ENCODE data around the gene ESF1. TPM values are rescaled to one million over a fixed set of nuclear protein-coding genes. Genes with fewer than 3 reads are reported as not detected.

The ESF1 gene
- total and polyA plus RNA-seq, 9 of the 15 experiments (the other 6 are each of a cell fraction or from before 2014, with no cell fraction given), result 7.0 to 30.4 (median 18.6) TPM

- in situ Hi-C loops (cut with MboI) (no loop called here), intact Hi-C loops (cut with micrococcal nuclease) (no loop called here)
- Histone ChIP-seq H3K79me2 (ENCODE audit: control insufficient read depth, insufficient read depth, low read length) (no peaks in the 10 kb centered on the region), H3K27ac (ENCODE audit: extremely low read depth, low read depth, low read length) (no peak overlapping the region), H3K9ac (ENCODE audit: insufficient read depth in 1 of 2, low read depth in 2 of 2, low read length in 2 of 2) (no peak overlapping the region), H3K4me1 (replicated peaks in 1 of 2; ENCODE audit: control insufficient read depth in 2 of 2, insufficient read depth in 2 of 2, low read length in 2 of 2) (no peaks in the 10 kb centered on the region; a peak in 1 of 5 replicates), H3K4me2 (ENCODE audit: insufficient read depth, low read length) (no peak overlapping the region), H2AFZ (ENCODE audit: low read depth, low read length) (no peak overlapping the region), H3K27me3 (ENCODE audit: control insufficient read depth in 2 of 2, insufficient read depth in 2 of 2, low read length in 2 of 2) (no peaks in the 10 kb centered on the region; a peak in 1 of 5 replicates), H3K36me3 (ENCODE audit: control insufficient read depth, insufficient read depth, low read length) (no peaks in the 10 kb centered on the region), H3K9me3 (replicated peaks; ENCODE audit: control insufficient read depth, insufficient read depth, low read depth, low read length) (no peaks in the 10 kb centered on the region), H4K20me1 (replicated peaks; ENCODE audit: control insufficient read depth, insufficient read depth, low read length) (no peaks in the 10 kb centered on the region), H3K9me1 (ENCODE audit: control insufficient read depth, insufficient read depth, low read length) (no peaks in the 10 kb centered on the region), H3K4me3 (no peak overlapping the region)
- BruUV-seq (replicated peaks), result no TSS peak
- no peak for ATAC-seq
- FAIRE-seq, result no peak
- TF ChIP-seq YY1 (IDR thresholded peaks at IDR 0.05; ENCODE audit: borderline replicate concordance in 1 of 3, control insufficient read depth in 1 of 3, extremely low read depth in 1 of 3, insufficient read depth in 3 of 3, insufficient read length in 1 of 3, insufficient replicate concordance in 2 of 3, low read depth in 1 of 3, low read length in 2 of 3), result no peak
- TF ChIP-seq TFAM (CRISPR knock-in tag; conservative IDR thresholded peaks at IDR 0.05), result no peak
- TF ChIP-seq, protein P1, sequence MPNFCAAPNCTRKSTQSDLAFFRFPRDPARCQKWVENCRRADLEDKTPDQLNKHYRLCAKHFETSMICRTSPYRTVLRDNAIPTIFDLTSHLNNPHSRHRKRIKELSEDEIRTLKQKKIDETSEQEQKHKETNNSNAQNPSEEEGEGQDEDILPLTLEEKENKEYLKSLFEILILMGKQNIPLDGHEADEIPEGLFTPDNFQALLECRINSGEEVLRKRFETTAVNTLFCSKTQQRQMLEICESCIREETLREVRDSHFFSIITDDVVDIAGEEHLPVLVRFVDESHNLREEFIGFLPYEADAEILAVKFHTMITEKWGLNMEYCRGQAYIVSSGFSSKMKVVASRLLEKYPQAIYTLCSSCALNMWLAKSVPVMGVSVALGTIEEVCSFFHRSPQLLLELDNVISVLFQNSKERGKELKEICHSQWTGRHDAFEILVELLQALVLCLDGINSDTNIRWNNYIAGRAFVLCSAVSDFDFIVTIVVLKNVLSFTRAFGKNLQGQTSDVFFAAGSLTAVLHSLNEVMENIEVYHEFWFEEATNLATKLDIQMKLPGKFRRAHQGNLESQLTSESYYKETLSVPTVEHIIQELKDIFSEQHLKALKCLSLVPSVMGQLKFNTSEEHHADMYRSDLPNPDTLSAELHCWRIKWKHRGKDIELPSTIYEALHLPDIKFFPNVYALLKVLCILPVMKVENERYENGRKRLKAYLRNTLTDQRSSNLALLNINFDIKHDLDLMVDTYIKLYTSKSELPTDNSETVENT (CRISPR knock-in tag; IDR thresholded peaks at IDR 0.05), result no peak
- TF ChIP-seq PPARD (CRISPR knock-in tag; IDR thresholded peaks at IDR 0.05), result no peak
- no peak for TF ChIP-seq SLC30A9 (CRISPR knock-in tag; IDR thresholded peaks at IDR 0.05)
- TF ChIP-seq RREB1 (CRISPR knock-in tag; IDR thresholded peaks at IDR 0.05), result no peak
- TF ChIP-seq ZNF696 (CRISPR knock-in tag; conservative IDR thresholded peaks at IDR 0.05), result no peak
- no peak for TF ChIP-seq GTF2F1 (IDR thresholded peaks at IDR 0.05; ENCODE audit: low read depth, low read length)
- CTCF ChIA-PET (ENCODE audit: low intra/inter-chr PET ratio), result no interaction called here
- no peak for DNase-seq (ENCODE audit: extremely low read depth in 1 of 4, low spot score in 3 of 4)
- WGBS (ENCODE audit: insufficient coverage, low coverage, missing lambda C conversion rate), result 0% methylated on average over 1 of the region's 5 CpGs
- POLR2A ChIA-PET, result no interaction called here
These were observed 40.7 kb upstream of the ESF1 start for GRCh38 chr20:13825465-13825864.

Measured in K562 (cell line).